ENCODE data around the gene SAMM50.

- TF ChIP-seq L3MBTL2 (conservative IDR thresholded peaks at IDR 0.05): no peak
- no peak for TF ChIP-seq HDGF (IDR thresholded peaks at IDR 0.05; ENCODE audit: borderline replicate concordance)
- TF ChIP-seq TARDBP (IDR thresholded peaks at IDR 0.05): no peak
- no peak for TF ChIP-seq ELF4 (IDR thresholded peaks at IDR 0.05)
- no peak for TF ChIP-seq SUZ12 (IDR thresholded peaks at IDR 0.05)
- no peak for TF ChIP-seq NFRKB (IDR thresholded peaks at IDR 0.05)
- no peak for TF ChIP-seq FOXM1 (IDR thresholded peaks at IDR 0.05; ENCODE audit: borderline replicate concordance)
- TF ChIP-seq, protein P1, sequence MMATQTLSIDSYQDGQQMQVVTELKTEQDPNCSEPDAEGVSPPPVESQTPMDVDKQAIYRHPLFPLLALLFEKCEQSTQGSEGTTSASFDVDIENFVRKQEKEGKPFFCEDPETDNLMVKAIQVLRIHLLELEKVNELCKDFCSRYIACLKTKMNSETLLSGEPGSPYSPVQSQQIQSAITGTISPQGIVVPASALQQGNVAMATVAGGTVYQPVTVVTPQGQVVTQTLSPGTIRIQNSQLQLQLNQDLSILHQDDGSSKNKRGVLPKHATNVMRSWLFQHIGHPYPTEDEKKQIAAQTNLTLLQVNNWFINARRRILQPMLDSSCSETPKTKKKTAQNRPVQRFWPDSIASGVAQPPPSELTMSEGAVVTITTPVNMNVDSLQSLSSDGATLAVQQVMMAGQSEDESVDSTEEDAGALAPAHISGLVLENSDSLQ (IDR thresholded peaks at IDR 0.05): no peak
- TF ChIP-seq SP1 (IDR thresholded peaks at IDR 0.05): no peak
- no peak for TF ChIP-seq FOXK2 (IDR thresholded peaks at IDR 0.05)
- TF ChIP-seq FOXA1 (IDR thresholded peaks at IDR 0.05): no peak
Measured at GRCh38 chr22:44003405-44004103, 48.3 kb downstream of the SAMM50 start.
